ENCODE data around the gene SLC23A2.

Gene SLC23A2

GRCh38 chr20:4810426-4811019 is 190.8 kb downstream of the SLC23A2 start:
- FAIRE-seq, result no peak

GRCh38 chr20:4809707-4810106 is 191.6 kb downstream of the SLC23A2 start:
- FAIRE-seq, result no peak

GRCh38 chr20:4808872-4809271 is 192.4 kb downstream of the SLC23A2 start:
- FAIRE-seq, result no peak

- no peak for FAIRE-seq
Measured at GRCh38 chr20:4805663-4806449, 195.5 kb downstream of the SLC23A2 start.

GRCh38 chr20:4802527-4802926 is 198.8 kb downstream of the SLC23A2 start:
- FAIRE-seq, result no peak

Data from islet of Langerhans (tissue), 1 donor.